ENCODE results near the gene HDAC4.

The HDAC4 gene

DNA sequence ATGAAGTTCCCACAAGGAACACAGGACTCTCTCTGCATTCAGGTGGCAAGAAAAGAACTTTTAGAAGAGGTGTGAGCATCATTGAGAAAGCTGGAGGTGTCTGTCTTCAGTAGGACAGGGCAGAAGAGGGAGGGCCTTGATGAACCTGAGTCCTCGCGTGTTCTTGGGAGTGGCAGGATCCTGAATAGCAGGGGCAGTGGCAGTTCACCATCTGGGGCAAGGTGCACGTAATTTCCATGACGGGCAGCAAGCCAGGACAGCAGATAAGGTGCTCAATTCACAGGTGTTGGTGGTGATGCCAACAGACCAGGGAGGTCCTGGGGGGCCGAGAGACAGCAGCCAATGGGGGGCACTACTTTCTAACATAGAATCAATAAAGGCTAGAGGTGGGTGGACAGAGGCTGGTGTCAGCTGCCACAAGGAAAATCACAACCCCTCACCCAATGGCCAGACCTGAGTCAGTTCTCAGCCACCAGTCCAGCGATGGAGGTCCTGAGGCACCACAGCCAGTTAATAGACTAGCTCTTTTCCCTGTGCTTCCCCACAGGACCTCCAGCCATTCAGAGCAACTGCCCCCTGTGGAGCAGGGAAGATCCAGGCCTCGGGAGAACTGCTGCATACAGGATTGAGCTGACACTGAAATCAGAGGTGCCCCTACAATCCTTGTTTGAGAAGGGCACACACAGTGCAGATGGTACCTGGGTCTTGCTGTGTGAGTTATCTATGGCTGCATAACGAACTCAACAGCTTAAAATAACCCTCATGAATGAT, 10.9 kb upstream of the HDAC4 start:
- no peak overlapping the region for H3K4me3 Mint-ChIP-seq

DNA sequence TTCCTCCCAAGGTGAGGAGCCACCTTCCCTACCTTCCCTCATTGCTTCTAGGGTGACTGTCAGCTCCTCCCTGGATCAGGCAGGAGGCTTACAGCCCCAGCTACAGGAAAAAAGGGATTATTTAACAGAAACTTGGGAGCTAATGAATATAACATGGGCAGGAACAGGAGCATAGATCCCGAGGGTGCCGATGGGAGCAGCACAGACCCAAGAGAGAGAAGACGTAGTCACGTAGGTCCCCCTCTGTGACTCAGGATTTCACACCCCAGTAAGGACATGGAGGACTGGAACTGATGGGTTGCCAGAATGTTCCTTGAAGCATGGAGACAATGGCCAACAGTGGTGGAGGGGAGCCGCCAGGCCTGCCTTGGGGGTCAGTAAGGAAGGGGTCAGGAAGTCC, 10.3 kb upstream of the HDAC4 start:
- peaks cover 21% of the 10 kb centered on the region for H3K27me3 Mint-ChIP-seq
- ATAC-seq (ENCODE audit: low read depth), result no peak
- no peak overlapping the region for H3K27ac Mint-ChIP-seq
- no peak overlapping the region for H3K4me3 Mint-ChIP-seq
- H3K36me3 Mint-ChIP-seq, result peaks cover 6% of the 10 kb centered on the region
- H3K9me3 Mint-ChIP-seq, result peaks cover 10% of the 10 kb centered on the region
- DNase-seq (ENCODE audit: low spot score in 2 of 2), result no peak
- H3K4me1 Mint-ChIP-seq, result no peaks in the 10 kb centered on the region

More for the DNA sequence above, 10.9 kb upstream of the HDAC4 start:
- Mint-ChIP-seq H3K27me3 (peaks cover 24% of the 10 kb centered on the region), H3K27ac (no peak overlapping the region), H3K4me1 (no peaks in the 10 kb centered on the region), H3K9me3 (peaks cover 10% of the 10 kb centered on the region), H3K36me3 (peaks cover 6% of the 10 kb centered on the region)
- DNase-seq (ENCODE audit: low spot score in 2 of 2) (no peak), ATAC-seq (ENCODE audit: low read depth) (no peak)

DNA sequence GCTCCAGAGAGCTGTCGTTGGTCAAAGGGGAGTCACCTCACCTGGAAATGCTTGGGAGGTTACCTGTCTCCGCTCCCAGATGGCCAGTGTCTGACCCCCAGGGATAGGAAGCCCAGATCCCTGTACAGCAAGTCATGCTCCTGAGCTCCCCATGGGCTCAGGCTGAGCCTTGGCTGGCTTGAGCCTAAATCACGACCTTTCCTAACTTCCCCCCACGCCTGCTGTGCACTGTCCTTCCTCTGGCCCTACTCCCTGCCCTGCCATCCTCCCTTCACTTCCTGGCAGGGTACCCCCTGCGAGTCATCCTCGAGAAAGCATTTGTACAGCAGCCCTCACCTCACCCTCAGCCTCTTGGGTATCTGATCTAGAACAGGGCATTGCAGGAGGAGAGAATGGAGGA, 9.2 kb upstream of the HDAC4 start:
- Mint-ChIP-seq H3K27me3 (peaks cover 20% of the 10 kb centered on the region), H3K4me1 (no peaks in the 10 kb centered on the region), H3K9me3 (peaks cover 10% of the 10 kb centered on the region), H3K4me3 (no peak overlapping the region), H3K27ac (no peak overlapping the region), H3K36me3 (peaks cover 6% of the 10 kb centered on the region)
- no peak for DNase-seq (ENCODE audit: low spot score in 2 of 2)
- no peak for ATAC-seq (ENCODE audit: low read depth)

DNA sequence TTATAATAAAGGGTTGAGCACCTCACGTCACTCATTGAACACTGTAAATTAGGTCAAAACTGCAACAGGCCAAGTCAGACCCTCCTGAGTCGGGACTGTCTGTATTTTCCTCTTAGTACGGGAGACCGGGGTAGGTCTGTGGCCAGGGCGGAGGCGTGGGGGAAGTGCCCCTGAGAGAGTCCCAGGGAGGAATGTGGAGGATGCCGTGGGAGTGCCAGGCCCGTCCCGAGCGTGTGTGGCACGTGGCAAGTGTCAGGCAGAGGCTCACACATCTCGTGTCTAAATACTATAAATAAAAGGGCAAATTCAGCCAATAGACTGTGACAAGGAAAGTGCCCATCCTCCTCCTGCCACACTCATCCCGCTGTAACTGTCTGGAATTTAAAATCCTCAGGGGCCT, 6.3 kb upstream of the HDAC4 start:
- H3K27me3 Mint-ChIP-seq, result peaks cover 20% of the 10 kb centered on the region
- no peak for DNase-seq (ENCODE audit: low spot score in 2 of 2)
- peaks cover 3% of the 10 kb centered on the region for H3K36me3 Mint-ChIP-seq
- no peak for ATAC-seq (ENCODE audit: low read depth)
- no peak overlapping the region for H3K4me3 Mint-ChIP-seq
- peak overlapping the region; percentile 60 for H3K27ac Mint-ChIP-seq
- H3K9me3 Mint-ChIP-seq, result peaks cover 5% of the 10 kb centered on the region
- peaks cover 3% of the 10 kb centered on the region for H3K4me1 Mint-ChIP-seq

DNA sequence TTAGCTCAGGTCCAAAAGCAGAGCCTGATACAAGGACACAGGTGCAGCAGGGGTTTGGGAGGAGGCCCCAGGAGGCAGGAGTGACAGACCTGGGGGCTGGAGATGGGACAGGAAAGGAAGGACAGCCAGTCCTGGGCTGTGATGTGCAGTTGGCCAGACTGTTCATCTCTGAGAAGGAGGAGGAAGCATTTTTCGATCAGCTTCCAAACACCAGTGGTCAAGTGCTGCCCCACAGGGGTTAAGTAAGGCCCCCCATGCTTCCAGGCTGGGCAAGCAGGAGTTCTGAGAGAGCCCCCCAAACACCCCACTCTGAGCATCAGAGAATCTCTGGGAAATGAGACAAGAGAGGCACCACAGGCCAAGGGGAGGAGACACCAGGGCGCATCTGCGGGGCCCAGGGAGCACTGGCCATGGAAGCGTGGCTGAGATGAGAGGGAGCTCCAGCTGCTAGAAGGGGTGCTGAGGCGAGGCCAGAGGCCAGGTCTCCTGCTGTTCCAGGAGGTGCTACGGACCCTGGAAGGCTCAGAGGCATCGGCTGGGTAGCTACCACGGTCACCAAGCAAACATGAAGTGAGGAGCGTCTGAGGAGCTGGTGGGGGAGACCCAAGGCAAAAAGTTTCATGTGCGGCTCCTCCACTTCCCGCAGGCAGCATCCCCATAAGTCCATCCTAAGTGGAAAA, 5.6 kb upstream of the HDAC4 start:
- Mint-ChIP-seq H3K9me3 (peaks cover 5% of the 10 kb centered on the region), H3K27ac (peak overlapping the region; percentile 60), H3K27me3 (peaks cover 20% of the 10 kb centered on the region), H3K36me3 (peaks cover 3% of the 10 kb centered on the region), H3K4me1 (peaks cover 6% of the 10 kb centered on the region), H3K4me3 (no peak overlapping the region)
- ATAC-seq (ENCODE audit: low read depth), result no peak
- DNase-seq (ENCODE audit: low spot score in 2 of 2), result no peak

DNA sequence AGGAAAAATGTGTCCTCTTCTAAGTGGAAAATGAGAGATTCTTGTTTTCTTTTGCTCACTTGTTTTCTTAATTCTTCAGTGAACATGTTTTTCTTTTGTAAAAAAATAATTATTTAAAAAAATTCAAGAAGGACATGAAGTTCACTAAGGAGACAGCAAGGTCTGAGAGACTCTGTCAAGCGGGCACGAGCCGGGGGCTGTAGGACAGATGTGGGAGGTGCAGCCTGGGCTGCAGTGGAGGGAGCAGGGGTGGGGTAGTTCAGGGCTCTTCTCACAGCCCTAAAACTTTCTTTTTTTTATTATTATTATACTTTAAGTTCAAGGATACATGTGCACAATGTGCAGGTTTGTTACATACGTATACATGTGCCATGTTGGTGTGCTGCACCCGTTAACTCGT, 4.3 kb upstream of the HDAC4 start:
- H3K27ac Mint-ChIP-seq, result no peak overlapping the region
- peaks cover 15% of the 10 kb centered on the region for H3K27me3 Mint-ChIP-seq
- DNase-seq (ENCODE audit: low spot score in 2 of 2), result no peak
- ATAC-seq (ENCODE audit: low read depth), result no peak
- peaks cover 5% of the 10 kb centered on the region for H3K9me3 Mint-ChIP-seq
- H3K4me1 Mint-ChIP-seq, result peaks cover 6% of the 10 kb centered on the region
- H3K36me3 Mint-ChIP-seq, result peaks cover 2% of the 10 kb centered on the region
- H3K4me3 Mint-ChIP-seq, result no peak overlapping the region

DNA sequence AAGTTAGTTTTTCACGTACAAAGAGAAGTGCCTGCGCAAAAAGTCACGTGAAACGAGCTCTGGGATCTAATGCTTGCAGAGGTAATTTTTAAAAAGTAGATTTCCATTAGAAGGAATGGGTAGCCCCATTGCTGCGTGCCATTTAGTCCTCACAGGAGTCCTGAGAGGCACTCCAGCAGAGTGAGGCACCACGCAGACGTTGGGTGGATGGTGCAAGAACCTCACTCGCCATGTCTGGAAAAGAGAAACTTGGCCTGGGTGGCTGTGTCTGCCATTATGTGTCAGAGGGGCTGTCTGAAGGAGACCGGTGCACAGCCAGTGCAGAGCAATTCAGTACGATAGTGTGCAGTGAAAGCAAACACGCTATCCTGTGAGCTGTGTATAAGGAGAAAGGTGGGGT, 1.8 kb upstream of the HDAC4 start:
- Mint-ChIP-seq H3K4me3 (peak overlapping the region; percentile 93), H3K27ac (peak overlapping the region; percentile 99), H3K27me3 (peaks cover 5% of the 10 kb centered on the region), H3K36me3 (peaks cover 2% of the 10 kb centered on the region), H3K4me1 (peaks cover 11% of the 10 kb centered on the region), H3K9me3 (no peaks in the 10 kb centered on the region)
- no peak for DNase-seq (ENCODE audit: low spot score in 2 of 2)
- ATAC-seq (ENCODE audit: low read depth), result no peak

DNA sequence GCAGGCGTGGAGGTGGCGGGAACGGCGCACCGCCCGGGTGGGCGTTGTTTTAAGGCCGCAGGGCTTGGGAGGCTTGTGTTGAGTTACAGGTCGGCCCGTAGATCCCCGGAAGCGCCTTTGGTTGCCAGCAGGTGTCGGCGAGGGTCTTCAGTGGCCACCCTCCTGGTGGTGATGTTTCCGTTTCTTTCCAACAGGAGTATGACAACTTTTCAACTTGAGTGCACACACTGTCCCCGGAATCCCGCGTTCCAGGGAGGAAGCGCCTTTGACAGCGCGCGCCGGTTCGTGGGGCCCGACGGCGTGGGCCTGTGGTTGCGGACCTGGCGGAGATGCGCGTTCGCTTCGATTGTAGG, 1.0 kb upstream of the HDAC4 start:
- Mint-ChIP-seq H3K4me1 (peaks cover 11% of the 10 kb centered on the region), H3K4me3 (peak overlapping the region; percentile 93), H3K36me3 (peaks cover 2% of the 10 kb centered on the region), H3K27me3 (peaks cover 3% of the 10 kb centered on the region), H3K9me3 (no peaks in the 10 kb centered on the region), H3K27ac (peak overlapping the region; percentile 99)
- ATAC-seq (ENCODE audit: low read depth) (peak; percentile 7), DNase-seq (ENCODE audit: low spot score in 2 of 2) (no peak)

DNA sequence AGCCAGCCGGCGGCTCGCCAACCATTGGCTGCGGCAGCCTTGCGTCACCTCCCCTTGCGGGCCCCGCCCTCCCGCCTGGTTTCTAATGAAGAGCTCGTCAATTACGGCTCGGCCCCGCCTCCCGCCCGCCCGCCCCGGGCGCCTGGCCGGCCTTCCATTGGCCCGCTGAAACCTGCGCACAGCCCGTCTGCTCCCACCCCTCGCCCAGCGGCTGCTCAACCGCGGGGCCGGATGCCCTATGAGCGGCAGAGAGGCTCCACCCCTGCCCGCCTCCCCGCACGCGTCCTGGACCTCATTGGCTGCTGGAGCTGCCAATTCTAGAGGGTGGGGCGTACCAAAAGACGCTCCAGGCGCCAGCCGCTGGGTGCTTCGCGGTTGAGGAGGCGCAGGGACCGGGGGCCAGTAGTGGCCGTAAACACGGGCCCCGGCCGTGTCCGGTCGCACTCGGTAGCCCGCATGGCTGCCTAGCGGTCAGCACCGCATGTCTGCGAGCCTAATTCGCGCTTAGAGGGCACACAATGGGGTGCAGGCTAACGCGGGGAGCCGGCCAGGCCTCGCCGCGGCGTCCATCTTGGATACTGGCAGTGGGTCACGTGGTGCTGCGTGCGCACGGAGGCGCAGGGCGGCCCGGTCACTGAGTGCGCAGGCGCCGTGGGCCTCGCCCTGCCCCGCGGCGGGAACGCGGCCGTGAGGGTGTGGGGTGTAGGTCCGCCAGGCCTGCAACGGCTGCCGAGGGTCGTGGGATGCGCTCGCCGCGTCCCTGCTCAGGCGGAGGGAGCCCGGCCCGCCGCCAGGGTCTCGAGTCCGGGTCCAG, 454 bp upstream of the HDAC4 start:
- peaks cover 3% of the 10 kb centered on the region for H3K27me3 Mint-ChIP-seq
- H3K4me3 Mint-ChIP-seq, result peak overlapping the region; percentile 93
- no peaks in the 10 kb centered on the region for H3K9me3 Mint-ChIP-seq
- peak; percentile 99 for DNase-seq (ENCODE audit: low spot score in 2 of 2)
- peaks cover 11% of the 10 kb centered on the region for H3K4me1 Mint-ChIP-seq
- peaks cover 2% of the 10 kb centered on the region for H3K36me3 Mint-ChIP-seq
- H3K27ac Mint-ChIP-seq, result peak overlapping the region; percentile 99
- ATAC-seq (ENCODE audit: low read depth), result peak; percentile 79

DNA sequence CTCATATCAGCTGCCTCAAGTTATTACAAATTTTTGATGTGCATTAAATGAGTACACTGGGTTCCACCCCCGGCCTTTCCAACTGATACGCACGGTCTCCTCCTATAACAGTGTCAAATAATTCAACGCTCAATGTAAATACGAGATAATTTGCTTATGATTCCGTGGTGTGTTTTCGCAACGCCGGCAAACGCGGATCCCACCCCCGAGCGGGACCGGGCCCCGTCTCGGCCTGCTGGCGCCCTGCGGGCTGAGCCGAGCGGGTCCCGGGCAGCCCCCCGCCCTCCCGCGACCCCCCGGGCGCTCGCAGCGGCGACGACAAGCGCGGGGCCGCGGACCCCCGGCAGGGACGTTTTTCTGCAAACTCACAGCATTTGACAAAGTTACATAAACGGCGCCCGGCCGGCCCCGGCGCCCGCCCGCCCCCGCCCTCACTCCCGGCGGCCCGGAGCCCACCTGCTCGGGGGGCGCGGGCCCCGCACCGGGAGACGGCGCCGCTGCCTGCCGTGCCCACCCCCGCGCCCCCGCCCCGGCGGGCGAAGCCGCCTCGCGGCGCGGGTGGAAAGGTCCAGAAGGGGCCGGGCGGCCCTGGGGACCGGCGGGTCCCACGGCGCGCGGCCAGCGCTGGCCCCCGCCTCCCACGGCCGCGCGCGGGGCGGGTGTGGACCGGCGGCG, 762 bp downstream of the HDAC4 start:
- H3K4me1 Mint-ChIP-seq, result peaks cover 11% of the 10 kb centered on the region
- no peaks in the 10 kb centered on the region for H3K27me3 Mint-ChIP-seq
- no peak for DNase-seq (ENCODE audit: low spot score in 2 of 2)
- H3K36me3 Mint-ChIP-seq, result peaks cover 2% of the 10 kb centered on the region
- H3K9me3 Mint-ChIP-seq, result no peaks in the 10 kb centered on the region
- peak overlapping the region; percentile 84 for H3K27ac Mint-ChIP-seq
- peak overlapping the region; percentile 85 for H3K4me3 Mint-ChIP-seq
- no peak for ATAC-seq (ENCODE audit: low read depth)

DNA sequence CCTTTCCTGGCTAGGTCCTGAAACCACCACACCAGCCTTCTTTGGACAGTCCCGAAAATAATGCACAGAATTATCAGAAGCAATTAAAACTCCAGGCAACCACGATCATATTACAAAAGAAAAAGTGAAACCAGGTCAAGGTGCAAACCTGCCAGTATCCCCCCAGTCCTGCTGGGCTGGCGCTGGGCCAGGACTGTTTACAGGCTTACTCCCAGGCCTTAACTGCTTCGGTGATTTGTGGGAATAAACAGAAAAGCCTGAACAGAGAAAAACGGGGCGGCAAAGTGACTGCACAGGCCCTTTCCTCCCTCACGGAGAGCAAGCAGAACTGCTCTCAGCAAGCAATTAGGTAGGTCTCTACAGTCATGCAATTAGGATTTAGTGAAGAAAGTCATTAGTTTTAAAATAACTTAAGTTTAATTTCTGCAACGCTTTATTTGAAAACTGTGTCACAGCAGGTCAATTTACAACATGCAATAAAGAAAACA, 1.3 kb downstream of the HDAC4 start:
- ATAC-seq (ENCODE audit: low read depth), result no peak
- Mint-ChIP-seq H3K4me1 (peaks cover 15% of the 10 kb centered on the region), H3K36me3 (peaks cover 2% of the 10 kb centered on the region), H3K27ac (peak overlapping the region; percentile 84), H3K9me3 (no peaks in the 10 kb centered on the region), H3K27me3 (no peaks in the 10 kb centered on the region), H3K4me3 (peak overlapping the region; percentile 85)
- no peak for DNase-seq (ENCODE audit: low spot score in 2 of 2)

DNA sequence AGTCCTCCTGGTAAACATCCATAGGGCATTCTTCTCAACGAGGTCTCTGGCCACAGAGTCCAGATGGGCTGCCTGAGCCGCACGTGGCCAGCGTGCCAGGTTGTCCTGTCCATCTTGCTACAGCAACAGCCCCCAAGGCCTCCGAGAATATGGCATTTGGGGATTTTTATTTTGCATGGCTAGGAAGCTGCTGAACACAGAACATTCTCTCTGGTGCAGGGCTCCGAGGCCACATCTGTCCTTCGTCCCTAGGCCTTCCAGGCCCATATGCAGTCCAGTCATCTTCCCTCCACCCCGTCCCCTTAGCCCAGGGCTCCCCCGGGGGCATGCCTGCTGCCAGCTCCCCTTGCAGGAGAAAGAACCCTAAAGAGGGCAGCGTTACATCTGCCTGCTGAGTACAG, 2.3 kb downstream of the HDAC4 start:
- H3K4me1 Mint-ChIP-seq, result peaks cover 16% of the 10 kb centered on the region
- H3K4me3 Mint-ChIP-seq, result no peak overlapping the region

DNA sequence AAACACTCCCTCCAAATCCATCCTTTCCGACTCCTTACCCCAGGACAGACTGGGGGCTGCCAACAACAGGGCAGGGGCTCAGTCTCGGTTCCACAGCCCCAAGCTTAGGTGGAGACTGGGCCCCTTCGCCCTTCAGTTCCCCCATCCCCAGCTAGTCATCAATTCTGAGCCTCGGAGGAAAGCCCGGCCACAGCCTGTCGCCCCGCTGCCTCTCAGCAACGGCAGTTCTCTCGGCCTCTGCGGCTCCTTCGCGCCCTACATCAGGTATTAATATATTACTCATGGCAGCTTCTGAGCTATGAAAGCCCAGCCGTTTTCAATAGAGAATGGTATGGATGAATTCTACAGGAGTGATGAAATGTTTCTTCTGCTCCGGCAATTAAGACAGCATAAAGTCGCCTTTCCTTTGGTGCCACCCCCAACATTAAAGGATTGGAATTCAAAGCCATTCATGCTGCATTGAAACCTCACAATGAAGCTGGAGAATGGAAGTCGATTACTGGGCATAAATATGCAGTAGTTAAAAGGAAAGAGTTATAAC, 2.8 kb downstream of the HDAC4 start:
- Mint-ChIP-seq H3K9me3 (no peaks in the 10 kb centered on the region), H3K4me1 (peaks cover 18% of the 10 kb centered on the region), H3K4me3 (no peak overlapping the region), H3K27ac (peak overlapping the region; percentile 23), H3K27me3 (no peaks in the 10 kb centered on the region), H3K36me3 (peaks cover 4% of the 10 kb centered on the region)
- DNase-seq (ENCODE audit: low spot score in 2 of 2) (no peak), ATAC-seq (ENCODE audit: low read depth) (no peak)

More for the DNA sequence above, 2.3 kb downstream of the HDAC4 start:
- Mint-ChIP-seq H3K36me3 (peaks cover 3% of the 10 kb centered on the region), H3K27me3 (no peaks in the 10 kb centered on the region), H3K9me3 (no peaks in the 10 kb centered on the region), H3K27ac (peak overlapping the region; percentile 23)
- ATAC-seq (ENCODE audit: low read depth) (no peak), DNase-seq (ENCODE audit: low spot score in 2 of 2) (no peak)

Measured in memory B cell (primary cell).